ENCODE measurements around the gene MAFG.
A peak's percentile ranks its signal among the peaks of the same experiment; 100 is the strongest.

The MAFG gene

GRCh38 chr17:81932333-81932983 lies 4.9 kb upstream of the MAFG start:
- Histone ChIP-seq H3K4me1 (ENCODE audit: insufficient read depth, low read length) (no peaks in the 10 kb centered on the region), H3K27ac (ENCODE audit: low read depth, low read length) (no peak overlapping the region), H3K36me3 (ENCODE audit: insufficient read depth, low read length) (peaks cover 25% of the 10 kb centered on the region), H3K4me3 (ENCODE audit: low read length) (no peak overlapping the region), H3K9ac (ENCODE audit: low read depth, low read length) (no peak overlapping the region), H3K27me3 (ENCODE audit: insufficient read depth, low read length) (peaks cover 16% of the 10 kb centered on the region), H3K9me3 (ENCODE audit: insufficient read depth, low read depth, low read length) (no peaks in the 10 kb centered on the region)
- WGBS: 89% methylated on average over 9 of the region's 9 CpGs

DNA sequence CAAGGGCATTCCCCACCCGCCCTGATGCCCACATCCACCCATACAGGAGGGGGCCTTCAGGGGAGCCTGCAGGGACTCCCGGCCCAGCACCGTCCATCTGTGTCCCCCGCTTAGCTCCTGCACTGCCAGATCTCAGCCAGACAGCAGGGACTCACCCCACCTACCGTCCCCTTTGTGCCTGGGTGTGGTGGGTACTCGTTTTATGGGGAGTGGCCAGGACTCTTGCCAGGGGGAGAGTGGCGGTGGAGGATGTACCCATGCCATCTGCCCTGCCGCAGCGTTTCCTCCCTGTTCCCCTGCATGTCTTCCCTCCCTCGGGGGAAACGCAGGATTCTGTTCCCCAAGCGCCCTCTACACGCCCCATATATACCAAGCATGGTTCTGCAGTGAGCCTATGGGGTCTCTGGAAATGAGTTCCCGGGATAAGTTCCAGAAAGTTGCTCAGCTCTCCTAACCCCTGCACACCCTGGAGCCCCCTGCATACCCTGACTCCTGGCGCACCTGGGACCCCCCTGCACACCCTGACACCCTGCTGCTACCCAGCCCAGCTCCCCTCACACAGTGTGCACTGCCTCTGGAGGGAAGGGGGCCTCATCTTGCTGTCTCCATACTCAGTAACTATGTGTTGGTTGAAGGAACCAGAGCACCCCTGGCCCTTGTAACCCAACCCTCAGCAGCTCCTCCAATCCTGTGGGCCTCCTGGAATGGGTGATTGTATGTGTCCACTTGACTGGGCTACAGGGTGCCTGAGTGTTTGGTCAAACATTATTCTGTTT lies 4.2 kb upstream of the MAFG start:
- peaks cover 16% of the 10 kb centered on the region for H3K27me3 ChIP-seq (ENCODE audit: insufficient read depth, low read length)
- no peak overlapping the region for H3K9ac ChIP-seq (ENCODE audit: low read depth, low read length)
- 70% methylated on average over 15 of the region's 15 CpGs for WGBS
- no peaks in the 10 kb centered on the region for H3K4me1 ChIP-seq (ENCODE audit: insufficient read depth, low read length)
- H3K4me3 ChIP-seq (ENCODE audit: low read length): no peak overlapping the region
- H3K27ac ChIP-seq (ENCODE audit: low read depth, low read length): no peak overlapping the region
- H3K36me3 ChIP-seq (ENCODE audit: insufficient read depth, low read length): peaks cover 25% of the 10 kb centered on the region
- no peaks in the 10 kb centered on the region for H3K9me3 ChIP-seq (ENCODE audit: insufficient read depth, low read depth, low read length)

GRCh38 chr17:81931189-81931556 lies 3.6 kb upstream of the MAFG start:
- Histone ChIP-seq H3K9me3 (ENCODE audit: insufficient read depth, low read depth, low read length) (no peaks in the 10 kb centered on the region), H3K4me1 (ENCODE audit: insufficient read depth, low read length) (peaks cover 1% of the 10 kb centered on the region; the same call in 1 of the 2 replicates), H3K36me3 (ENCODE audit: insufficient read depth, low read length) (peaks cover 25% of the 10 kb centered on the region), H3K27me3 (ENCODE audit: insufficient read depth, low read length) (peaks cover 16% of the 10 kb centered on the region), H3K27ac (ENCODE audit: low read depth, low read length) (no peak overlapping the region), H3K4me3 (ENCODE audit: low read length) (no peak overlapping the region), H3K9ac (ENCODE audit: low read depth, low read length) (no peak overlapping the region)
- 76% methylated on average over 13 of the region's 13 CpGs for WGBS

DNA sequence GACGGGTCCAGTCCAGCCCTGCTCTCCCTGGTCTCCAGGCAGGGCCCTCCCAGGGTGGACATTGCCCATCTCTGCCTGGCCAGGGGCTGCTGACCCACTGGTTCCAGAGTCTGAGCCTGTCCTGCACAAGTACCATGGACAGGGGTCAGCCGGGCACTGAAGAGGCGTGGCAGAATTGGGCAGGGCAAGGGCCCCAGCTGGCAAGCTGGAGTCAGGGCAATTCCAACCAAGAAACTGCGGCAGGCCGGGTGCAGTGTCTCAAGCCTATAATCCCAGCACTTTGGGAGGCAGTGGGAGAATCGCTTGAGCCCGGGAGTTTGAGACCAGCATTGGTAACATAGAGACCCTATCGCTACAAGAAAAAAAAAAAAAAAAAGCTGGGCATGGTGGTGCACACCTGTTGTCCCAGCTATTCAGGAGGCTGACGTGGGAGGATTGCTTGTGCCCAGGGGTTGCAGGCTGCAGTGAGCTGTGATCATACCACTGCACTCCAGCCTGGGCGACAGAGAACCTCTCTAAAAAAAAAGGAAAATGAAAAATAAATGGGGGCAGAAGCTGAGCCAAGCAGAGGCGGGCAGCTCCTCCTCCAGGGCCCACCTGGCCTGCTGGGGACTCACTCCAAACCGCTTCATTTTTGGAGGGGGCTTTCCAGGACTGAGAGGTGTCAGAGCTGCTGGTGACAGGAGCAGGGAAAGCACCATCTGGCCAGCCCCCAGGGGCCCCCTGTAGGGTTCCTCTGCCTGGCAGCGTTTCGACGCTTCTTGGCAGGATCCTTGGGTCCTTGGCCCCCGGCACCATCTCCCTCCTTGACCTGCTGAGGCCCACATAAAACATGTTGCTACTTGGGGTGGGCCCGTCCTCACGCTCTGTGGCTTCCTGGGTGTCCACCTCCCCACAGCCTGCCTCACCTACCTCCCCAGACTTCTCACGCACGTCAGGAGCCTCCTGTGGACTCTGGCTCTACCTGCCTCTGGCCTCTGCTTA lies 2.9 kb upstream of the MAFG start:
- H3K9me3 ChIP-seq (ENCODE audit: insufficient read depth, low read depth, low read length): no peaks in the 10 kb centered on the region
- H3K27me3 ChIP-seq (ENCODE audit: insufficient read depth, low read length): peaks cover 16% of the 10 kb centered on the region
- H3K36me3 ChIP-seq (ENCODE audit: insufficient read depth, low read length): peaks cover 23% of the 10 kb centered on the region
- no peak overlapping the region for H3K9ac ChIP-seq (ENCODE audit: low read depth, low read length)
- H3K4me3 ChIP-seq (ENCODE audit: low read length): no peak overlapping the region
- 77% methylated on average over 20 of the region's 20 CpGs for WGBS
- peaks cover 6% of the 10 kb centered on the region; the same call in 1 of the 2 replicates for H3K4me1 ChIP-seq (ENCODE audit: insufficient read depth, low read length)
- no peak overlapping the region for H3K27ac ChIP-seq (ENCODE audit: low read depth, low read length)

DNA sequence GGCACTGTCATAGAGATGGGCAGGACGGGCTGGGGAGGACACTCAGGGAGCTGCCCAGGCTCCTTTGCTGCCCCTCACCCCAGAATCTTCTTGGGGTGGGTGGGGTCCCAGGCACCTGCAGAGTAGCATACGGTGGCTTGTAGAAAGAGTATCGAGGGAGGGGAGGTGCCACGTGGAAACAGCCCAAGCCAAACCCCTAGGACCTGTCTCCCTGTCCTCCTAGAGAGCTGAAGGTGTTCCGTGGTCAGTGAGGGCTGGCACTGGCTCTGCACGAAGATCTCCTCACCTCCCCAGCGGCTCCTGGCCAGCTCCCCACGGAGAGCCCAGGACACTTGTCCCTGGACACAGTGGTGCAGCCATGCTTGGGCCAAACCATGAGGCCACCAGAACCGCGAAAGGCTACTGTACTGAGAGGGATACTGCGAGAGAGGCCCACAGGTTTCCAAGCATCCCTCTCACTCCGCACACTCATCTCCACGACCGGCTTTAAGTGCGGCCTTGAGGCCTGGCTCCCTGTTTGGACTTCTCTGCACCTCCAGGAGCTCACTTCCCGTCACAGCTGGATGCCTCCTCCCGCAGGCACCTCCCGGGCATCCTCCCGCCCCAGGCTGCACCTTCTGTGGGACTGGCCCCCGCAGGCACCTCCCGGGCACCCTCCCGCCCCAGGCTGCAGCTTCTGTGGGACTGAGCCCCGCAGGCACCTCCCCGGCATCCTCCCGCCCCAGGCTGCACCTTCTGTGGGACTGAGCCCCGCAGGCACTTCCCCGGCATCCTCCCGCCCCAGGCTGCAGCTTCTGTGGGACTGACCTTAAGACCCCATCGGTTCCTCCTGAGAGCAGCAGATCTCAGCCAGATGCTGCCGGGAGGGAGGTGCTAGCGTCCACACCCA lies 2.0 kb upstream of the MAFG start:
- peaks cover 16% of the 10 kb centered on the region for H3K27me3 ChIP-seq (ENCODE audit: insufficient read depth, low read length)
- H3K4me1 ChIP-seq (ENCODE audit: insufficient read depth, low read length): peaks cover 13% of the 10 kb centered on the region
- H3K4me3 ChIP-seq (ENCODE audit: low read length): peak overlapping the region; percentile 65; the same call in 1 of the 2 replicates
- peaks cover 13% of the 10 kb centered on the region; the same call in 1 of the 2 replicates for H3K36me3 ChIP-seq (ENCODE audit: insufficient read depth, low read length)
- H3K27ac ChIP-seq (ENCODE audit: low read depth, low read length): no peak overlapping the region
- 86% methylated on average over 31 of the region's 31 CpGs for WGBS
- H3K9me3 ChIP-seq (ENCODE audit: insufficient read depth, low read depth, low read length): no peaks in the 10 kb centered on the region
- no peak overlapping the region for H3K9ac ChIP-seq (ENCODE audit: low read depth, low read length)

GRCh38 chr17:81928544-81929252 lies 1.2 kb upstream of the MAFG start:
- peaks cover 16% of the 10 kb centered on the region for H3K27me3 ChIP-seq (ENCODE audit: insufficient read depth, low read length)
- H3K9me3 ChIP-seq (ENCODE audit: insufficient read depth, low read depth, low read length): no peaks in the 10 kb centered on the region
- H3K4me3 ChIP-seq (ENCODE audit: low read length): peak overlapping the region; percentile 65
- H3K27ac ChIP-seq (ENCODE audit: low read depth, low read length): no peak overlapping the region
- 22% methylated on average over 44 of the region's 44 CpGs for WGBS
- H3K36me3 ChIP-seq (ENCODE audit: insufficient read depth, low read length): peaks cover 7% of the 10 kb centered on the region; the same call in 1 of the 2 replicates
- H3K4me1 ChIP-seq (ENCODE audit: insufficient read depth, low read length): peaks cover 21% of the 10 kb centered on the region
- peak overlapping the region; percentile 66 for H3K9ac ChIP-seq (ENCODE audit: low read depth, low read length)

- peak overlapping the region; percentile 65 for H3K4me3 ChIP-seq (ENCODE audit: low read length)
- H3K9me3 ChIP-seq (ENCODE audit: insufficient read depth, low read depth, low read length): no peaks in the 10 kb centered on the region
- H3K27me3 ChIP-seq (ENCODE audit: insufficient read depth, low read length): peaks cover 16% of the 10 kb centered on the region
- H3K27ac ChIP-seq (ENCODE audit: low read depth, low read length): peak overlapping the region; percentile 84
- WGBS: under 1% methylated on average over 78 of the region's 78 CpGs
- peak overlapping the region; percentile 74 for H3K9ac ChIP-seq (ENCODE audit: low read depth, low read length)
- peaks cover 26% of the 10 kb centered on the region for H3K4me1 ChIP-seq (ENCODE audit: insufficient read depth, low read length)
- H3K36me3 ChIP-seq (ENCODE audit: insufficient read depth, low read length): peaks cover 6% of the 10 kb centered on the region
Observed at GRCh38 chr17:81927152-81927652, 333 bp downstream of the MAFG start.

DNA sequence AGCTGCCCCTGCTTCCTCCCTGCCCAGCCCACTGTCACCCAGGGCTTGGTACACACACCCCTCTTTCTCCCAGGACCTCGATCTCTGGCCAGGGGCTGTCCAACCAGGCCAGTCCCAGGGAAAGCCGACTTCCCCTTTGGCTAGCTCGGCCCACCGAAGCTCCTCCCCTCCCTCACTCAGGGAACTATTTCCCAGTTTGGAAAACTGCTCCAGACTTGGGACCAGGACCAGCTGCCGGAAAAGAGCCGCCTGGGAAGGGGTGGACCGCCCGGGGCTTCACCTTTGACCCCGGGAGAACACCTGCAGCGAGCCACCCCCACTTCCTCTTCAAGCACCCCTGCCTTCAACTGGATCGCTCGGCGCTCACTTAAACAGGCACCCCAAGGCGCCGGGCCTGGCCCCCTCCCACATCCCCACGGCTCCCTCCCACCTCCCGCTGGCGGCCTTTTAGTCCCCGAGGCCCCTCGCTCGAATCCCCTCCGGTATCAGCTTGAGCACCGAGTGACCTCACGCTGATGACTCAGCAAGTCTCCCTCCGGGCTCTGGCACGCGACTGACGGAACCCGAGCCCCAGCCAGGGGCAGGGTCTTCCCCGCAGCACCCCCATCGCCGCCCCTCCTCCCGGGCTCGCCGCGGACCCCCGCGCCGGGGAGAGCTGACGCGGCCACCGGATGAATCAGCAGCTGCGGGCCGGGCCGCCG lies 934 bp downstream of the MAFG start:
- Histone ChIP-seq H3K36me3 (ENCODE audit: insufficient read depth, low read length) (peaks cover 12% of the 10 kb centered on the region), H3K4me1 (ENCODE audit: insufficient read depth, low read length) (peaks cover 26% of the 10 kb centered on the region), H3K27ac (ENCODE audit: low read depth, low read length) (peak overlapping the region; percentile 84), H3K9ac (ENCODE audit: low read depth, low read length) (peak overlapping the region; percentile 74), H3K9me3 (ENCODE audit: insufficient read depth, low read depth, low read length) (no peaks in the 10 kb centered on the region), H3K27me3 (ENCODE audit: insufficient read depth, low read length) (peaks cover 16% of the 10 kb centered on the region), H3K4me3 (ENCODE audit: low read length) (peak overlapping the region; percentile 65)
- 1% methylated on average over 46 of the region's 46 CpGs for whole genome bisulfite sequencing

- Histone ChIP-seq H3K4me3 (ENCODE audit: low read length) (peak overlapping the region; percentile 65), H3K27ac (ENCODE audit: low read depth, low read length) (peak overlapping the region; percentile 84; the same call in 1 of the 2 replicates), H3K4me1 (ENCODE audit: insufficient read depth, low read length) (peaks cover 26% of the 10 kb centered on the region), H3K36me3 (ENCODE audit: insufficient read depth, low read length) (peaks cover 19% of the 10 kb centered on the region), H3K9me3 (ENCODE audit: insufficient read depth, low read depth, low read length) (no peaks in the 10 kb centered on the region), H3K9ac (ENCODE audit: low read depth, low read length) (peak overlapping the region; percentile 74), H3K27me3 (ENCODE audit: insufficient read depth, low read length) (peaks cover 16% of the 10 kb centered on the region)
- WGBS: 70% methylated on average over 9 of the region's 10 CpGs
Observed at GRCh38 chr17:81925860-81926450, 1.6 kb downstream of the MAFG start.

Measured in HUES64 (cell line).